Limb (tissue), 2 donors: Measurements from ENCODE around the gene PRUNE2.

Experiments used
- DNase-seq, 2 donors: peaks; one replicate each; pipeline ENCODE4 v3.0.0-alpha.2; 2016; ENCODE audit errors: extremely low spot score in 2 of 2

Gene PRUNE2

GRCh38 chr9:76734716-76735115 lies 171.2 kb downstream of the PRUNE2 start:
- no peak for DNase-seq

- DNase-seq = no peak
These were observed 172.8 kb downstream of the PRUNE2 start for GRCh38 chr9:76733096-76733495.

GRCh38 chr9:76732341-76732958 lies 173.5 kb downstream of the PRUNE2 start:
- no peak for DNase-seq

GRCh38 chr9:76730801-76731200 lies 175.1 kb downstream of the PRUNE2 start:
- no peak for DNase-seq

GRCh38 chr9:76729980-76730737 lies 175.8 kb downstream of the PRUNE2 start:
- DNase-seq = no peak

- DNase-seq = no peak
These were observed 176.8 kb downstream of the PRUNE2 start for GRCh38 chr9:76729116-76729515.

GRCh38 chr9:76725885-76726284 lies 180.0 kb downstream of the PRUNE2 start:
- no peak for DNase-seq

GRCh38 chr9:76725011-76725546 lies 180.8 kb downstream of the PRUNE2 start:
- no peak for DNase-seq

GRCh38 chr9:76720245-76720644 lies 185.7 kb downstream of the PRUNE2 start:
- no peak for DNase-seq

GRCh38 chr9:76718166-76718565 lies 187.7 kb downstream of the PRUNE2 start:
- no peak for DNase-seq

GRCh38 chr9:76717613-76718012 lies 188.3 kb downstream of the PRUNE2 start:
- DNase-seq = no peak

GRCh38 chr9:76717176-76717575 lies 188.7 kb downstream of the PRUNE2 start:
- DNase-seq = no peak

GRCh38 chr9:76716085-76716672 lies 189.7 kb downstream of the PRUNE2 start:
- no peak for DNase-seq

- no peak for DNase-seq
These were observed 192.5 kb downstream of the PRUNE2 start for GRCh38 chr9:76713381-76713780.

GRCh38 chr9:76709020-76709419 lies 196.9 kb downstream of the PRUNE2 start:
- no peak for DNase-seq

GRCh38 chr9:76707510-76707909 lies 198.4 kb downstream of the PRUNE2 start:
- no peak for DNase-seq

- peak in 1 of 2 donors; percentile 92 for DNase-seq
These were observed 201.2 kb downstream of the PRUNE2 start for GRCh38 chr9:76704593-76705204.

GRCh38 chr9:76703270-76703669 lies 202.6 kb downstream of the PRUNE2 start:
- no peak for DNase-seq

- peak in 1 of 2 donors; percentile 75 for DNase-seq
These were observed 204.4 kb downstream of the PRUNE2 start for GRCh38 chr9:76701441-76702039.

GRCh38 chr9:76700916-76701315 lies 205.0 kb downstream of the PRUNE2 start:
- DNase-seq = no peak

- no peak for DNase-seq
These were observed 205.9 kb downstream of the PRUNE2 start for GRCh38 chr9:76699971-76700370.

GRCh38 chr9:76697554-76697953 lies 208.4 kb downstream of the PRUNE2 start:
- DNase-seq = no peak
